ENCODE data around the gene TVP23A.

The TVP23A gene

GRCh38 chr16:10862438-10862837, 43.8 kb upstream of the TVP23A start:
- no peak for TF ChIP-seq CTCF (IDR thresholded peaks at IDR 0.05)
- Histone ChIP-seq H2AFZ (no peak overlapping the region), H3K27me3 (ENCODE audit: control insufficient read depth, insufficient read depth, low read length) (no peaks in the 10 kb centered on the region), H3K9ac (no peak overlapping the region), H3K9me3 (ENCODE audit: control insufficient read depth, low read length) (no peaks in the 10 kb centered on the region), H3K4me3 (ENCODE audit: low read depth, low read length) (no peak overlapping the region), H3K79me2 (no peaks in the 10 kb centered on the region), H3K4me1 (no peaks in the 10 kb centered on the region), H3K4me2 (ENCODE audit: low read length) (no peak overlapping the region), H3K36me3 (ENCODE audit: control insufficient read depth, insufficient read depth, low read length) (no peaks in the 10 kb centered on the region), H3K27ac (no peak overlapping the region)

- no peaks in the 10 kb centered on the region for H3K79me2 ChIP-seq
- H3K27me3 ChIP-seq (ENCODE audit: control insufficient read depth, insufficient read depth, low read length): no peaks in the 10 kb centered on the region
- no peak for TF ChIP-seq CTCF (IDR thresholded peaks at IDR 0.05)
- no peak overlapping the region for H3K9ac ChIP-seq
- no peaks in the 10 kb centered on the region for H3K36me3 ChIP-seq (ENCODE audit: control insufficient read depth, insufficient read depth, low read length)
- H2AFZ ChIP-seq: no peak overlapping the region
- H3K4me1 ChIP-seq: no peaks in the 10 kb centered on the region
- H3K27ac ChIP-seq: no peak overlapping the region
- H3K4me3 ChIP-seq (ENCODE audit: low read depth, low read length): no peak overlapping the region
- no peaks in the 10 kb centered on the region for H3K9me3 ChIP-seq (ENCODE audit: control insufficient read depth, low read length)
- H3K4me2 ChIP-seq (ENCODE audit: low read length): no peak overlapping the region
Observed at GRCh38 chr16:10859658-10860057, 41.1 kb upstream of the TVP23A start.

- Histone ChIP-seq H3K4me2 (ENCODE audit: low read length) (no peak overlapping the region), H3K79me2 (no peaks in the 10 kb centered on the region), H3K27me3 (ENCODE audit: control insufficient read depth, insufficient read depth, low read length) (no peaks in the 10 kb centered on the region), H3K27ac (no peak overlapping the region), H3K4me1 (no peaks in the 10 kb centered on the region), H3K4me3 (ENCODE audit: low read depth, low read length) (no peak overlapping the region), H3K9me3 (ENCODE audit: control insufficient read depth, low read length) (no peaks in the 10 kb centered on the region), H3K9ac (no peak overlapping the region), H3K36me3 (ENCODE audit: control insufficient read depth, insufficient read depth, low read length) (no peaks in the 10 kb centered on the region), H2AFZ (no peak overlapping the region)
- TF ChIP-seq CTCF (IDR thresholded peaks at IDR 0.05): no peak
Observed at GRCh38 chr16:10859020-10859419, 40.4 kb upstream of the TVP23A start.

GRCh38 chr16:10858203-10858602, 39.6 kb upstream of the TVP23A start:
- H3K4me3 ChIP-seq (ENCODE audit: low read depth, low read length): no peak overlapping the region
- no peak overlapping the region for H3K27ac ChIP-seq
- no peaks in the 10 kb centered on the region for H3K9me3 ChIP-seq (ENCODE audit: control insufficient read depth, low read length)
- TF ChIP-seq CTCF (IDR thresholded peaks at IDR 0.05): no peak
- no peak overlapping the region for H2AFZ ChIP-seq
- H3K79me2 ChIP-seq: no peaks in the 10 kb centered on the region
- no peaks in the 10 kb centered on the region for H3K36me3 ChIP-seq (ENCODE audit: control insufficient read depth, insufficient read depth, low read length)
- H3K27me3 ChIP-seq (ENCODE audit: control insufficient read depth, insufficient read depth, low read length): no peaks in the 10 kb centered on the region
- no peak overlapping the region for H3K4me2 ChIP-seq (ENCODE audit: low read length)
- H3K9ac ChIP-seq: no peak overlapping the region
- H3K4me1 ChIP-seq: no peaks in the 10 kb centered on the region

GRCh38 chr16:10856042-10856441, 37.4 kb upstream of the TVP23A start:
- no peak overlapping the region for H2AFZ ChIP-seq
- H3K27ac ChIP-seq: no peak overlapping the region
- H3K79me2 ChIP-seq: no peaks in the 10 kb centered on the region
- H3K4me1 ChIP-seq: no peaks in the 10 kb centered on the region
- no peak overlapping the region for H3K4me2 ChIP-seq (ENCODE audit: low read length)
- no peaks in the 10 kb centered on the region for H3K9me3 ChIP-seq (ENCODE audit: control insufficient read depth, low read length)
- no peak overlapping the region for H3K9ac ChIP-seq
- H3K36me3 ChIP-seq (ENCODE audit: control insufficient read depth, insufficient read depth, low read length): no peaks in the 10 kb centered on the region
- H3K27me3 ChIP-seq (ENCODE audit: control insufficient read depth, insufficient read depth, low read length): no peaks in the 10 kb centered on the region
- TF ChIP-seq CTCF (IDR thresholded peaks at IDR 0.05): no peak
- H3K4me3 ChIP-seq (ENCODE audit: low read depth, low read length): no peak overlapping the region
